Karpas-422 (cell line): Measurements from ENCODE around the gene GPR55. TPM values are rescaled to one million over a fixed set of nuclear protein-coding genes. Genes with fewer than 3 reads are reported as not detected.

Experiments
- DNase-seq: peaks from one replicate; pipeline ENCODE4 v3.0.0-alpha.2; 2015
- H2AFZ ChIP-seq: fragments of 200-600 bp; sonication (generic); 2 replicates; pipeline ENCODE4 v1.6.1; 2014; ENCODE audit warnings: antibody characterized with exemption, low read length, mixed read lengths
- H3K27ac ChIP-seq: fragments of 200-600 bp; sonication (generic); 2 replicates; pipeline ENCODE4 v1.5.1; 2014; ENCODE audit warnings: mild to moderate bottlenecking, low read length, moderate library complexity
- H3K27me3 ChIP-seq: fragments of 200-600 bp; sonication (generic); 2 replicates; pipeline ENCODE4 v1.6.1; 2014; ENCODE audit warnings: low read length, mixed read lengths
- H3K36me3 ChIP-seq: fragments of 200-600 bp; sonication (generic); 2 replicates; pipeline ENCODE4 v1.6.1; 2014; ENCODE audit warnings: low read length, mixed read lengths; ENCODE audit not compliant: insufficient read depth
- H3K4me1 ChIP-seq: fragments of 200-600 bp; sonication (generic); 2 replicates; pipeline ENCODE4 v1.6.1; 2014; ENCODE audit warnings: mild to moderate bottlenecking, low read length, mixed read lengths
- H3K4me2 ChIP-seq: fragments of 200-600 bp; sonication (generic); 2 replicates; pipeline ENCODE4 v1.6.1; 2014; ENCODE audit warnings: low read length, low read depth, mild to moderate bottlenecking; ENCODE audit not compliant: poor library complexity, severe bottlenecking
- H3K4me3 ChIP-seq: fragments of 200-600 bp; sonication (generic); 2 replicates; pipeline ENCODE4 v1.5.1; 2014; ENCODE audit warnings: mild to moderate bottlenecking, antibody characterized with exemption, low read length, mixed read lengths
- H3K79me2 ChIP-seq: fragments of 200-600 bp; sonication (generic); 2 replicates; pipeline ENCODE4 v1.6.1; 2014; ENCODE audit warnings: mild to moderate bottlenecking, low read length, mixed read lengths
- H3K9ac ChIP-seq: fragments of 200-600 bp; sonication (generic); 2 replicates; pipeline ENCODE4 v1.6.0; 2014; ENCODE audit warnings: low read length
- H3K9me2 ChIP-seq: fragments of 200-600 bp; sonication (generic), shearing (Covaris generic); replicated peaks from 2 replicates; pipeline ENCODE4 v1.6.0; 2014; ENCODE audit warnings: mild to moderate bottlenecking, low read length, moderate library complexity; ENCODE audit not compliant: insufficient read depth
- H3K9me3 ChIP-seq: fragments of 300-700, 200-600 bp; sonication (generic); 2 replicates; pipeline ENCODE4 v1.6.1; 2014; ENCODE audit warnings: low read length, mixed read lengths
- H4K20me1 ChIP-seq: fragments of 200-600 bp; sonication (generic); 2 replicates; pipeline ENCODE4 v1.6.1; 2014; ENCODE audit warnings: mild to moderate bottlenecking, antibody characterized with exemption, low read length, low read depth; ENCODE audit not compliant: insufficient read depth
- total RNA-seq: library from RNA; depleted of rRNA; stranded (reverse); fragments of >200 nt; shearing (Covaris generic); gene quantifications from 2 replicates; pipeline ENCODE4 v1.2.3, GENCODE V29; 2014; ENCODE audit warnings: low replicate concordance

The GPR55 gene
- total RNA-seq, 1 experiment from 2014 or later: 9.5 TPM

GRCh38 chr2:230946429-230947234, 21.6 kb upstream of the GPR55 start:
- Histone ChIP-seq H3K4me2 (no peak overlapping the region), H2AFZ (no peak overlapping the region), H3K9me3 (no peaks in the 10 kb centered on the region), H3K36me3 (no peaks in the 10 kb centered on the region), H4K20me1 (no peaks in the 10 kb centered on the region), H3K4me3 (no peak overlapping the region), H3K79me2 (no peaks in the 10 kb centered on the region), H3K9me2 (no peaks in the 10 kb centered on the region), H3K4me1 (peaks cover 15% of the 10 kb centered on the region), H3K27ac (no peak overlapping the region), H3K27me3 (no peaks in the 10 kb centered on the region), H3K9ac (no peak overlapping the region)
- DNase-seq: no peak

GRCh38 chr2:230944757-230945372, 19.8 kb upstream of the GPR55 start:
- Histone ChIP-seq H3K79me2 (no peaks in the 10 kb centered on the region), H3K27me3 (no peaks in the 10 kb centered on the region), H3K9ac (no peak overlapping the region), H4K20me1 (no peaks in the 10 kb centered on the region), H2AFZ (no peak overlapping the region), H3K4me2 (peak overlapping the region; percentile 78), H3K9me2 (no peaks in the 10 kb centered on the region), H3K9me3 (no peaks in the 10 kb centered on the region), H3K36me3 (no peaks in the 10 kb centered on the region), H3K4me3 (no peak overlapping the region), H3K27ac (no peak overlapping the region), H3K4me1 (peaks cover 15% of the 10 kb centered on the region)
- no peak for DNase-seq

- Histone ChIP-seq H3K4me2 (peak overlapping the region; percentile 78), H3K9ac (peak overlapping the region; percentile 62), H3K27me3 (no peaks in the 10 kb centered on the region), H3K9me3 (no peaks in the 10 kb centered on the region), H4K20me1 (no peaks in the 10 kb centered on the region), H3K27ac (no peak overlapping the region), H2AFZ (peak overlapping the region; percentile 37; the same call in 1 of the 2 replicates), H3K79me2 (no peaks in the 10 kb centered on the region), H3K4me3 (peak overlapping the region; percentile 63), H3K4me1 (peaks cover 15% of the 10 kb centered on the region), H3K36me3 (no peaks in the 10 kb centered on the region), H3K9me2 (no peaks in the 10 kb centered on the region)
- DNase-seq: no peak
Measured at GRCh38 chr2:230944123-230944653, 19.1 kb upstream of the GPR55 start.

GRCh38 chr2:230942920-230943896, 18.2 kb upstream of the GPR55 start:
- Histone ChIP-seq H3K9me2 (no peaks in the 10 kb centered on the region), H2AFZ (no peak overlapping the region; the same call in 1 of the 2 replicates), H3K9me3 (no peaks in the 10 kb centered on the region), H3K4me3 (peak overlapping the region; percentile 63), H3K27me3 (no peaks in the 10 kb centered on the region), H3K36me3 (no peaks in the 10 kb centered on the region), H4K20me1 (no peaks in the 10 kb centered on the region), H3K27ac (no peak overlapping the region), H3K4me1 (peaks cover 15% of the 10 kb centered on the region), H3K4me2 (peak overlapping the region; percentile 78), H3K79me2 (no peaks in the 10 kb centered on the region), H3K9ac (peak overlapping the region; percentile 62)
- peak; percentile 89 for DNase-seq

- Histone ChIP-seq H3K79me2 (no peaks in the 10 kb centered on the region), H3K9me3 (no peaks in the 10 kb centered on the region; the same call in 1 of the 2 replicates), H3K27me3 (no peaks in the 10 kb centered on the region), H3K27ac (no peak overlapping the region), H3K9me2 (no peaks in the 10 kb centered on the region), H3K4me2 (no peak overlapping the region), H3K4me3 (no peak overlapping the region), H3K4me1 (peaks cover 15% of the 10 kb centered on the region), H3K9ac (no peak overlapping the region), H2AFZ (no peak overlapping the region), H3K36me3 (no peaks in the 10 kb centered on the region), H4K20me1 (no peaks in the 10 kb centered on the region)
- DNase-seq: no peak
Measured at GRCh38 chr2:230942371-230942770, 17.3 kb upstream of the GPR55 start.

GRCh38 chr2:230941202-230942180, 16.4 kb upstream of the GPR55 start:
- H3K36me3 ChIP-seq: no peaks in the 10 kb centered on the region
- H2AFZ ChIP-seq: no peak overlapping the region
- H3K79me2 ChIP-seq: no peaks in the 10 kb centered on the region

GRCh38 chr2:230940471-230940815, 15.4 kb upstream of the GPR55 start:
- H3K9ac ChIP-seq: no peak overlapping the region
- peaks cover 15% of the 10 kb centered on the region for H3K4me1 ChIP-seq
- H2AFZ ChIP-seq: no peak overlapping the region
- H4K20me1 ChIP-seq: no peaks in the 10 kb centered on the region
- no peaks in the 10 kb centered on the region for H3K27me3 ChIP-seq
- no peaks in the 10 kb centered on the region for H3K9me2 ChIP-seq
- H3K27ac ChIP-seq: no peak overlapping the region
- no peak for DNase-seq
- peaks cover 5% of the 10 kb centered on the region for H3K9me3 ChIP-seq
- no peak overlapping the region for H3K4me2 ChIP-seq
- no peak overlapping the region for H3K4me3 ChIP-seq
- no peaks in the 10 kb centered on the region for H3K79me2 ChIP-seq
- no peaks in the 10 kb centered on the region for H3K36me3 ChIP-seq

More at GRCh38 chr2:230941202-230942180, 16.4 kb upstream of the GPR55 start:
- Histone ChIP-seq H3K4me3 (no peak overlapping the region), H3K27me3 (no peaks in the 10 kb centered on the region), H3K9me3 (peaks cover 5% of the 10 kb centered on the region), H3K4me2 (no peak overlapping the region), H3K9ac (no peak overlapping the region), H4K20me1 (no peaks in the 10 kb centered on the region), H3K27ac (no peak overlapping the region), H3K9me2 (no peaks in the 10 kb centered on the region), H3K4me1 (peaks cover 15% of the 10 kb centered on the region)
- no peak for DNase-seq
